B cell (primary cell): ENCODE results near the gene RAD51C.

ENCODE experiments used
- CTCF ChIP-seq: fragments of 200-600 bp; IDR thresholded peaks from one replicate; pipeline ENCODE4 v1.8.0; 2022; ENCODE audit warnings: antibody characterized with exemption, mild to moderate bottlenecking
- EZH2 ChIP-seq: IDR thresholded peaks from 2 replicates; pipeline ENCODE4 v1.6.1; 2012; ENCODE audit warnings: borderline replicate concordance, low read depth, mild to moderate bottlenecking, moderate library complexity, low read length; ENCODE audit not compliant: insufficient read depth, poor library complexity, severe bottlenecking

- TF ChIP-seq CTCF (no peak), EZH2 (no peak)
Measured at GRCh38 chr17:58755269-58755576, 62.8 kb downstream of the RAD51C start.
